GM18507 (cell line): Measurements from ENCODE around the gene KIDINS220.

Experiments used
- DNase-seq: peaks from one replicate; pipeline ENCODE4 v3.0.0; 2011; ENCODE audit warnings: low read depth; ENCODE audit not compliant: insufficient read length; ENCODE audit errors: extremely low spot score
- FAIRE-seq: peaks from 2 replicates; lab custom pipeline; 2011; peaks lifted over from hg19 to GRCh38; lab: Jason Lieb, UNC

The KIDINS220 gene

DNA sequence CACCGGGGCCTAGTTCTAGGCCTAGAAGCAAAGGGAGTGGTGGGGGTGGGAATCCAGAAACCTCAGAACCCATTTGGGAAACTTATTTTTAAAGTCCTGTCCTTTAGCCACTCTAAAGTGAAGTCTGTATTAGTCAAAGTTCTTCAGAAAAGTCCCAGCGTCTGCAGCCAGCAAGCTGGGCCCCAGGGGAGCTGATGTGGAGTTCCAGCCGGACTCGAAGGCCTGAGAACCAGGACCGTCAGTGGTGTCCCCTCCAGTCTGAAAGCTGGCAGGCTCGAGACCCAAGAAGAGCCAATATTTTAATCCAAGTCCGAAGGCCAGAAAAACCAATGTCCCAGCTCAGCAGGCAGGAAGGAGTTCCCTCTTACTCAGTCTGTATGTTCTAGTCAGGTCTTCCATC, 123.1 kb downstream of the KIDINS220 start:
- no peak for DNase-seq
- FAIRE-seq: no peak

DNA sequence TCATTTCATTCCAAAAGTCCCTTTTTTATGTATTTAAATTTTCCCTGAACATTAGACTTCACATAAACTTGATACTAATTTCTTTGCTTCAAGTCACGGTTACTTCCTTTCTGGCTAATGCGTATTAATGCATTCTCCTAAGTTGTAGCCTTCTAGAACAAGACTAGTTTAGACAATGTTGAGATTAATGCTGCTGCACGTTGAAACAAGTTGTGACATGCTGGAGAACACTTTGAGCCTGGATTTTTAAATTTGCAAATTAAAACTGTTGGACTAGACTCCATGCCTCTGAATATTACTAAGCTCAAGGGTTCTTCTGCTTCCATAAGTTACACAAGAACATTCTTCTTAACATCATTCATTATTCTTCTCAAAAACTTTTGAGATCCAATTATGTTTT, 126.5 kb downstream of the KIDINS220 start:
- FAIRE-seq (no peak), DNase-seq (no peak)

DNA sequence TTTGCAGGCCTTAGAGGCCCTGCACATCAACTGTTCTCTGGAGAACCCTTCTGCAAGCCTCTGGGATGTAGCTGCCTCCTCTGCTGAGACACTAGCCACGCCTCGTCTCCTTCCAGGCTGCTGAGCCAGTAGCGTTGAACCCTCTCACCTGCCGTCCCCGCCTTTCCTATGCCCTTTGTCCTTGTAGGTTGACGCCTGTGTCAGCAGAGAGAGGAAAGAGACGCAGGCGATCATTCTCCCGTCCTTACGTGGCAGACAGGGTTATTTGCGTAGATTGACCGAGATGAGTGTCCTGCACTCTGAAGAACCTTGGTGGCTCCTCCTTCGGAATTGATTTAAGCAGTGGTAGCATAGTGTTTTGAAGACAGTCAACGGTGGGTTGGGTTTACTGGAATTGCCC, 127.8 kb downstream of the KIDINS220 start:
- FAIRE-seq: no peak
- DNase-seq: no peak

DNA sequence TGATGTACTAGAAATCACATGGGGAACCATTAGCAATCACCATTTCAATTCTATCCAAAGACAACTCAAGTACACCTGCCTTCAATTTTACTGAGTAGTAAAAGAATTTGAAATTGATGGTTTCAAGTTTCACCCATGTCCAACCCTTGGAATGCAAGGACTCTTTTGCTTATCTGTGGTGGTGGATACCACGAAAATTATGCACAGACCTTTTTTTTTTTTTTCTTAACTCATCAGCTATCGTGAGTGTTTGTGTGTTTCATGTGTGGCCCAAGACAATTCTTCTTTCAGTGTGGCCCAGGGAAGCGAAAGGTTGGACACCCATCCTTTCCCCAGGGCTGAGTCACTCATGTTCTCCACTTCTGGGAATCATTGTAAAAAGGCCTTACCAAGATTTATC, 132.5 kb downstream of the KIDINS220 start:
- DNase-seq (no peak), FAIRE-seq (no peak)

DNA sequence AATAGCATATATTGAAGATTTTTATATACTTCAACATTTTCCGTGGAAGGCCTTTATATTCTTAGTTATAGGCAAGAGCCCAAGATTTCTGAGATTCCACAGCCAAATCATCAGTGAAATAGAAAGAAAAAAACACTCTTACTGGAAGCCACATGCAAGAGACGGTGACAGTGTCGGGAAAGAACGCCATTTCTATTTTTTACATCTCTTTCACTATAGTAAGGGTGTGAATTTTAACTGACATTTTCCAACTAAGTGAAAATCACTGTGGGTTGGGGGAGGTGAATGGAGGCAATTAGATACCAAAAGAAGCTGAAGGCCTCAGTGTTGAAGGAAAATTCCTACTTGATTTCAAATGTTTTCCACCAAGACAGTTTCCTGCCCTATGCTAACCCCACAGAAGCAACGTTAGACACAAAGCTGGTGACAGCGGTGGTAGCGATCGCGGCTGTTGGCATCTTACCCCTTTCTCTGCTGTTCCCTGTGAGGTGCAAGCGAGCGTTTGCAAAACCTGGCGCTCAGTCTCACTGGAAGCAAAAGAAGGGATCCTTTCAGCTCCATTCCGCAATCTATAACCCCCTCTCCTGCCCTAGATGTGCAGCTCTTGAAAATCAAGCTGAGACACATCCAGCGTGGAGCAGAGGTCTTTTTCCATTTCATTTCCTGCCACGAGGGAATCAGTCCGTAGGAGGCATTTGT, 135.6 kb downstream of the KIDINS220 start:
- FAIRE-seq (no peak), DNase-seq (no peak)

DNA sequence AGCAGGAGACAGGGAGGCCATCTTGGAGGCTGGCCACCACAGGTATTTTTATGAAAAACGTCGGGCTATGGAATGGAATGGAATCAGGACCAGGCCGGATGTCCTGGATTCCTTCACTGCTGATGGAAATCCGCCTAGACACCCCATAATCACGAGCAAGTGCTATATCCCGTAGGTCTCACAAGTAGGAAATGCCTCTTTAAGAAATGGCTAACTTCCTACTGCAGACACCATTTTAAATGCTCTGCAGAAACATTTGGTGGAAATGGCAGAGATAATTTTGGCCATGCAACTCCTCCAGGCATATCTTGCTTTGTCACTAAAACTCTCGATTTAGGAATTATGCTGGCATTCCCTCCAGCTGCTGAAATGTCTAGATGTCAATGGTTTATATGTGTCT, 137.6 kb downstream of the KIDINS220 start:
- no peak for FAIRE-seq
- no peak for DNase-seq

DNA sequence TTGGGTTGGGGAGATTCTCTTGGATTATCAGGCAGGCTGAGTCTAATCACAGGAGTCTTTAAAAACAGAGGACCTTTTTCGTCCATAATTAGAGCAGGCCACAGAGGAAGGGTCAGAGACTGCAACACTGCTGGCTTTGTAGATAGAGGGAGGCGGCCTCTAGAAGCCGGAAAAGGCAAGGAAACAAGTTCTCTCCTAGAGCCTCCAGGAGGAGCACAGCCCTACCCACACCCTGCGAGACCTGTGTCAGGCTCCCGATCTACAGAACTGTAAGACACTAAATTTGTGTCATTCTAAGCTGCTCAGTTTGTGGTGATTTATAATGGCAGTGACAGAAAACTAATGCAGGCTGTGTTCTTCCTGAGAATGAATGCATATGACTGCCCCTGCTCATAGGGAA, 140.2 kb downstream of the KIDINS220 start:
- DNase-seq (no peak), FAIRE-seq (no peak)

DNA sequence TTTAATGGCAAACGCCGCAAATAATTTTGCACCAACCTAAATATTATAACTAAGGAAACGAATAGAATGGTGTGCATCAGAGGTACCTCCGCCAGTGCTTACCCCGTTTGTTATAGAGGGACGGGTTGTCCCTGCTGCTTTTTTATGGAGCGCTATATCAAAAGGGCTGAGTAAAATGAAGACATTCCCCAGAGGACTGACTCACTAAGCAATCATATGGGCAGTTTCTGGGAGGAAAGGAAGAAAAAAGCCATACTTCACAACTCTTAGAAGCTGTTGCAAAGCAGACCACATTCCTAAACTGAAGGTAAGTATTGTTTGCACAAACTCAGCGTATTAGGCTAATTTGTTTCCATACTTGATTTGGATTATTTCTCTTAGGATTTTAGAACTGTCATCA, 142.7 kb downstream of the KIDINS220 start:
- no peak for FAIRE-seq
- DNase-seq: no peak

DNA sequence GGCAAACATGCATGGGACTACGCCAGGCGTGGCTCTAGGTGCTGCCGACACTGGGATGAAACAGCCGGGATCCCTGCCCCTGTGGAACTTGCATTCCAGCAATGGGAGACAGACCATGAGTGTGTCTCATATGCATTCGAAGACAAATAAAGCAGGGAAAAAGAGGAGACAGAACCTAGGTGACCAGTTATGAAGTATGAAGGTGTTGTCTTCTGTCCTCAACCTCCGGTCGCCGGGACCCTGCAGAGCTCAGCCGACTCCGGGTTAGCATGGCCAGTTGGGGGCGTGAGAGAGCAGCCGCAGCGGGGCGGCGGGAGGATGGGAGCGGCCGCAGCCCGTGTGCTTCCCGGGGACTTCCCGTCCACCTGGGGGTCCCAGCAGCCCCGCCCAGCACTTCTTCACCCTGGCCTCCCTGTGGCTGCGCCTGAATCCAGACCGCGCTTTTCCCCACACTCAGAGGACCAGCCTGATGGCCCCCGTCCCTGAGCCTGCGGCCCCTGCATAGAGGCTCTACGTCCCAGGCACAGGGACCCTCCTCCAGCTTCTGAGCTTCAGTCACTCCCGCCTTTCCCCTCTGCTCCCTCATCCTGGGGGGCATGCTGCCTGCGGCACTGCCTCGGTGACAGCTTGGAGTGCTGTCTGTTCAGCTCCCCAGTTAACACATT, 144.1 kb downstream of the KIDINS220 start:
- no peak for DNase-seq
- no peak for FAIRE-seq

DNA sequence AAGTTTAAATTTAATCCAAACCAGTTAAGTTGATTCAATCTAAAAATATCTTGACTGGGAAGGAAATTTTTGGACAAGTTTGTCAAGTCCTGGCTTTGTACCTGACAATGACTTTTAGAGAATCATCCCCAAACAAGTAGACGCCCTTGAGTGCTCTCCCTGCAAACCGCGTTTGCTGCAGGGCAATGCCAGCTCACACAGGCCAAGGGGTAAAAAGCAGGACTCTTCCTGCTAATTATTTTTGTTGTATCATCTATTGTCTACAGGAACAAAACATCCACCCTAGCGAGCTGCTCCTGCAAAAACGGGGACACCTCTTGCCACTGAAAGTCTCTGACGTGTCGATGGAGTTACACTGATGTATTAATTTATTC, 144.6 kb downstream of the KIDINS220 start:
- DNase-seq (no peak), FAIRE-seq (no peak)

DNA sequence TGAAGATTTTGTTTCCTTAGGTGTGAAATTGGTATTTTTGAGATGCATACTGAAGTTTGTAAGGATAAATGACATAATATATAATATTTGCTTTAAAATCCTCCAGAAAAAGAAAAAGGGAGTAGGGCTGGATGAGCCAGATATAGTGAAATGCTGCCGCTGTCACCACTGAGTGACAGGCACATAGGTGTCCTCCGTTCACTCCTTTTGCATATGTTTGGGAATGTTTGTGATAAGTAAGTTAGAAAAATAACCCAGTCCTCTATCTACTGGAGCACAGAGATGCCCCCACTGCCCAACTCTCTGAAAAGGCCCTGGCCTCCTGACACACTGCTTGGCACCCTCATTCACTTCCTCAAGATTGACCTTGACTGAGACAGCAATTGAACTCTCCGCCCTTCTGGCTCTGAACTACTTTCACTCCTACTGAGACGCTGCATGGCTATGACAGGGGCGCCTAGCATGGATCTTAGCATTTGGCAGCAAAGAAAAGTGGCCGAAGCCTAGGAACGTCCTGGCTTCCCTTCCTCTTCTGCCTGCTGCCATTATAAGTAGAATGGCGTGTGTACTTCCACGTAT, 145.5 kb downstream of the KIDINS220 start:
- DNase-seq (no peak), FAIRE-seq (no peak)

DNA sequence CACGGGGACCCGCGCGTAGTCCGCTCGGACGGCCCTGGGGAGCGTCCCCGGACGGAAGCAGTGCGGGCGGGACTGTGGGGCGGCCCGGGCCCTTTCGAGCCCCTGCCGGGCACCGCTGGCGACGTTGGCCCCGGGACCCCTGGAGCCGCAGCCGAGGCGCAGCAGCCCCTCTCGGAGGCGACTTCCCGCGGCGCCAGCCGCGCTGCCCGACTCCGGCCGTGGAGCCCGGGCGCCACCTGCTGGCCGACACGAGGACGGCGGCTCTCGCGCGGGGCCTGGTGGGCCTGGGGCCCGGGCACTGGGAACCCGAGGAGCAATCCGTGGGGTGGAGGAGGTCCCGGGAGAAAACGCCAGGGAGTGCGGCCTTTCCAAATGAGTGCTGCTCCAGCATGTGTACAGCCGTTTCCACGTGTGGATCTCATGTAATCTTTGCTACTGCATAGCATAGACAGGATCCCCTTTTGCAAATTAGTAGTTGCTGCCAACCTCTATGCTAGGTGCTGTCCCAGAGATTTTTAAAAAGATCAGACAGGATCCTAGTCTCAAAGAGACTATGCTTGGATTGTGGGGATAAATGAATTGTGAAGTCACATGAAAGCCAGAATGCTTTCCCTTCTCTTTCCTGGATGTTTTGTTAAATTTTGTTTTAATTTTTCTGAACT, 151.6 kb downstream of the KIDINS220 start:
- DNase-seq: peak; percentile 67
- FAIRE-seq: no peak

DNA sequence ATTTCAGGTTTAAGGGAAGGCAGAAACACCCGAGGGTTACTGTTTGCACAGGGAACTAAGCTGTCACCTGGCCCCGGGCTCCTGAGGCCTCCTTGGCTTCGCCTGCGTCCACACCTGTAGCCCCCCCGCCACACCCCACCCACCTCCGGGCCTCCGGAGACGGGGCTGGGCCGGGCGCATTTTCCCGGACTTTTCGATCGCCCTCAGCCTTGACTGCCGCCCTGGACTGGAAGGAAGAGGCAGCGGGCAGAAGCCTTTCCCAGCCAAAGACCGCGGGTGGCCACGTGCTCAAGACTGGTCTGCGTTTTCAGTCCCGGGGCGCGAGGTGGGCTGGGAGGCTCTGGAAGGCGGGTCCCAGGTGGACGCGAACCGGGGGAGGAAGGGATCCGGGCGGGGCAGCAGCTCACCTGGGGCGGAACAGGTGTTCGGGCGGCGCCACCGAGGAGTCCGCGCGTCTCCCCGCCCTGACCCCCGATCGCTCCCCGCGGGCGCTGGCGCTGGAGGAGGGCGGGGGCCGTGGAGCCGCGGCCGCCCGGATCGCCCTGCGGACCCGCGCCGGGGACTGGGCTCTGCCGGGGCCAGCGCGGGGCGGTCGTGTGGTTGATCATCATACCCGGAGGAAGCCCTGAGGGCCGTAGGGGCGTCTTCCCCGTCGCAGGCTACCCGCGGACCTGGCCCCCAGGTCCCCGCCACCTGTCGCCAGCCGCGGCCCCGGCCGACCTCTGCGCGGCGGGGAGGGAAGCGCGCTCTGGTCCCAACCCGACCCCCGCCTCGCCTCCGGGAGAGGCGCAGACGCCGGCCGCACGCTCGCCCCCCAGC, 152.3 kb downstream of the KIDINS220 start:
- no peak for DNase-seq
- no peak for FAIRE-seq

DNA sequence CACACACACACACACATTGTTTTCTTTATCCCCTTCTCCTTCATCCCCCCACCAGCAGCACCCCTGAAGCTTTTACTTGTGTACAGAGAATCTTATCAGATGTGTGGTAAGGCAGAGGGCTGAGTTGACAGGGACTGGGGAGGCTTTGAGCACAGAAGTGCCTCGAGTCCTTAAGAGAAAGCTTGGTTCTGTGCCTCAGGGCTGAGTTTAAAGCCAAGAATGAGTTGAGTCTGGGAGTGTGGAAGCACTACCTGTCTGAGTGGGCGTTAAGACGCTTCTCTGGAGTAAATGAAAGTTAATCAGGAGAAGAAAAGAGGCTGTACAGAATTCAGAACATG, 152.9 kb downstream of the KIDINS220 start:
- FAIRE-seq (peak; percentile 26), DNase-seq (no peak)

DNA sequence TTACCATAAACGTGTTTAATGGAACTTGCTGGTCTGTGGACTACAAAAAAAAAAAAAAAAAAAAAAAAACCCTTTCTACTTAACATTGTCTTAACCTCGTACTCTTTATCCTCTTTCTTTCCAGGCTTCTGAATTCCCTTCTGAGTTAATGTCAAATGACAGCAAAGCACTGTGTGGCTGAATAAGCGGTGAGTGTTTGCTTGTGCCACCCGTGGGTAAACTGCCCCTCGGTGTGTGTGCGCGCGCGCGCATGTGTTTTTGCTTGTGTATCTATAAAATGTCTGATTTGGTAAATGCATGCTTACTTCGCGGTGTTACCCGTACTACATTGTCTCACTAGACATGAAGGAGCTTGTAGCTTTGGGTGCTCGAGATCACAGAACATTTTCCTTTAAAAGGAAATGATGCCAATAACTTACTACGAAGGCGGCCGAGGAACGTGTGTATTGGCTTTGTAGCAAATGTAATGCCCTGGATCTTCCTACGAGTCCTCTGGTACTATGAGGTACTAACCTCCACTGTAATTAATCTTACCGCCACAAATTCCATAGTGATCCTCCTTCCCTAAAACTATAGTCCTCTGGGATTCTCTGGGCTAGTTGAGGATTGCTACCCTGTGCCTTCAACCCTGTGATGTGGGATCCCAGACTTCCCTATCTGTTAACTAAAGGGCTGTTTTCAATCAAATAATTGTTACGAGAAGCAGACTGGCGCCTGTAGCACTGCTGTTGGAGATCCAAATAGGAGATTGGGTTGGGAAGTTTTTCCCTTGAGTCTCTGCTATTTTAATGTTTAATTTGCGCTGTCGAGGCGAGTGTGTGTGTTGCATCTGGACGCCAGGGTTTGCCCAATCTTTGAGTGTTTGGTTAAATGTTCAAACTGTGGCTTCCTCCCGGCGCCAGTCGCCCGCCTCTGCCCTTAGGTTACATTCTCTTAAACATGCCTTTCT, 154.4 kb downstream of the KIDINS220 start:
- peak; percentile 62 for FAIRE-seq
- no peak for DNase-seq

DNA sequence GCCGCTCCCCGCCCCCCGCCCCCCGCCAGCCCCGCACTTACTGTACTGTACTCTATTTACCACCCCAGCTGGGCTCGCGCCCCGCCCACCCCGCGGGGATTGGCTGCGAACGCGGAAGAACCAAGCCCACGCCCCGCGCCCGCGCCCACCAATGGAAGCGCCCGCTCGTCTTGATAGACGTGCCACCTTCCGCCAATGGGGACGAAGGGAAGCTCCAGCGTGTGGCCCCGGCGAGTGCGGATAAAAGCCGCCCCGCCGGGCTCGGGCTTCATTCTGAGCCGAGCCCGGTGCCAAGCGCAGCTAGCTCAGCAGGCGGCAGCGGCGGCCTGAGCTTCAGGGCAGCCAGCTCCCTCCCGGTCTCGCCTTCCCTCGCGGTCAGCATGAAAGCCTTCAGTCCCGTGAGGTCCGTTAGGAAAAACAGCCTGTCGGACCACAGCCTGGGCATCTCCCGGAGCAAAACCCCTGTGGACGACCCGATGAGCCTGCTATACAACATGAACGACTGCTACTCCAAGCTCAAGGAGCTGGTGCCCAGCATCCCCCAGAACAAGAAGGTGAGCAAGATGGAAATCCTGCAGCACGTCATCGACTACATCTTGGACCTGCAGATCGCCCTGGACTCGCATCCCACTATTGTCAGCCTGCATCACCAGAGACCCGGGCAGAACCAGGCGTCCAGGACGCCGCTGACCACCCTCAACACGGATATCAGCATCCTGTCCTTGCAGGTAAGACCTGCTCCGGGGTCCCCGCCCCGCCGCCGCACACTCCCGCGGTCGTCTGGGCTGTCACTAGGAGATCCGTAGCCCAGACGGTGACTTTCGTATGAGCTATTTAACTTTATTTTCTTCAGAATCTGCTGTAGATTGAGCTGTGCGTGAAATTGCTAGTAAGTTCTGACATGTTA, 155.4 kb downstream of the KIDINS220 start, which contains the start of gene ID2:
Gene ID2 (plus strand): TSS at position 271 of the 907 bp plus-strand sequence. CDS start 110 bp downstream, at position 381.
- FAIRE-seq (peak; percentile 86), DNase-seq (peak; percentile 94)

DNA sequence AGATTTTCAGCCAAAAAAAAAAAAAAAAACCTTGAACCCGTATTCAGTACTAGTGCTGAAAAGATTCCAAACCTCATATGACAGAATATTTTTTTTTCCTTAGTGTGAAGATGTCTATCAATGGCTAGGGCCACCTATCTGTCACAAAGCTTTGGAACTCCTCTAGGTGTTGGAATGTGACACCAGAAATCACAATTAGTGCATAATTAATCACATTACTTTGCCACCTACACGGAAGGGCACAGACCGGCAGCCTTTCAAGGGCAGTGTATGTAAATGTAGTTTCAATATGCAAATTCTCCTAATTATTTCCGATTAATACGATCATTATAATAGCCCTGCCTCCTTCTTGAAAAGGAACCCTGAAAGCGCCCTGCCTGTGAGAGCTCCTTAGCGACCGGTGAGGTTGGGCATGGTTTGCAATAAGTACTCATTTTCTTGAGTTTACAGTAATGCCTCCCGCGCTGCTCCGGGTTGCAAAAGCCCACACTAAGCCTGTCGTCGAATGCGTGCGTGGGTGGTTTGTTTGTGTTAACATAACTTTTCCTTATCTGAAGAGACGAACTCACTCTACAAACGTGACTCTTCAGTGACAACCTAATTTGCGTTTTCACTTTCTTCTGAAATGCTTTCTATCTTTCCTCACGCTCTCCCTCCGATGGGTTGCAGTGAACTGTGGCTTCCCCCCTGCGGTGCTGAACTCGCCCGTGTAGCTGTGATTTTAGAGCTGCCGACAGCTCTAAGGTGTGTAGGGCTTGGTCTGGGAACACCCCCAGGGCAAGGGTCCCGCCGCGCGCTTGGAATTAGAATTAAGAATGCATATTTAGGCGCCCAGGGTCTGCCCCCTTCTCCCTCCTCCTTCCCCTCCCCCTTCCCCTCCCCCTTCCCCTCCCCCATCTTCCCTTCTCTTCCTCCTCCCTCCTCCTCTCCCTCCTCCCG, 156.3 kb downstream of the KIDINS220 start:
- DNase-seq (no peak), FAIRE-seq (peak; percentile 77)
